HCT116 (cell line): ENCODE results near the gene P2RX3.

Experiments
- JUND ChIP-seq: IDR thresholded peaks from 2 replicates; pipeline ENCODE4 v1.6.1; 2012
- POLR2A ChIP-seq: IDR thresholded peaks from 2 replicates; pipeline ENCODE4 v1.7.0; 2011; ENCODE audit warnings: borderline replicate concordance; ENCODE audit not compliant: insufficient read depth, insufficient read length; ENCODE audit errors: extremely low read depth
- POLR2AphosphoS5 ChIP-seq: IDR thresholded peaks from 2 replicates; pipeline ENCODE4 v1.6.1; 2011; ENCODE audit warnings: mild to moderate bottlenecking, low read depth, low read length, moderate library complexity
- TF ChIP-seq, protein P1 (sequence below), 3 experiments: fragments of 200-600 bp in 1 of 3; sonication (generic) in 1 of 3; IDR thresholded peaks in 2 of 3; conservative IDR thresholded peaks in 1 of 3; 2 replicates each; pipeline ENCODE4 v1.5.1; 2012 to 2017; ENCODE audit warnings: low read depth in 2 of 3, low read length in 2 of 3, antibody characterized with exemption in 1 of 3, borderline replicate concordance in 1 of 3, control low read depth in 1 of 3, mild to moderate bottlenecking in 1 of 3, mixed read lengths in 1 of 3, mixed run types in 1 of 3, moderate library complexity in 1 of 3; ENCODE audit not compliant: insufficient read depth in 1 of 3
- TF ChIP-seq, protein P2 (sequence below): IDR thresholded peaks from 2 replicates; pipeline ENCODE4 v1.6.1; 2011; ENCODE audit warnings: mild to moderate bottlenecking, low read length, moderate library complexity; ENCODE audit not compliant: insufficient replicate concordance; ENCODE audit errors: extremely low read depth

DNA sequence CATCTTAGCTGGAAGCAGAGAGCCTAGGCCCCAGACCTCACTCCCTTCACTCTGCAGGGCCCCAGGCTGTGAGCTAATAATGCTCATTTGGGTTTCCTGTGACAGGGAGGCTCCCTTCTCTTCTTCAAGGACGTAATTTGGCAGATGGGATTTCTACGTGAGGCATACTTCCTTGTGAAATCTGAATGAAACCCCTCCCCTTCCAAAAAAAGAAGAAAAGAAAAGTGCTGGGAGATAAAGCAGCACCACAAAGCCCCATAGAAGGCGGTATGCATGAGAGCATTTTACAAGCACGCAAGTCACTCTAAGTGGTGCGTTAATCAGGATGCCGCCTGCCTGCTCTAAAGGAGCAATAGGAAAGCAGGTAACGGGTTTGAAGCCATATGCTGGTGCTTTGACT lies 5.7 kb downstream of the P2RX3 start:
- TF ChIP-seq, protein P1, sequence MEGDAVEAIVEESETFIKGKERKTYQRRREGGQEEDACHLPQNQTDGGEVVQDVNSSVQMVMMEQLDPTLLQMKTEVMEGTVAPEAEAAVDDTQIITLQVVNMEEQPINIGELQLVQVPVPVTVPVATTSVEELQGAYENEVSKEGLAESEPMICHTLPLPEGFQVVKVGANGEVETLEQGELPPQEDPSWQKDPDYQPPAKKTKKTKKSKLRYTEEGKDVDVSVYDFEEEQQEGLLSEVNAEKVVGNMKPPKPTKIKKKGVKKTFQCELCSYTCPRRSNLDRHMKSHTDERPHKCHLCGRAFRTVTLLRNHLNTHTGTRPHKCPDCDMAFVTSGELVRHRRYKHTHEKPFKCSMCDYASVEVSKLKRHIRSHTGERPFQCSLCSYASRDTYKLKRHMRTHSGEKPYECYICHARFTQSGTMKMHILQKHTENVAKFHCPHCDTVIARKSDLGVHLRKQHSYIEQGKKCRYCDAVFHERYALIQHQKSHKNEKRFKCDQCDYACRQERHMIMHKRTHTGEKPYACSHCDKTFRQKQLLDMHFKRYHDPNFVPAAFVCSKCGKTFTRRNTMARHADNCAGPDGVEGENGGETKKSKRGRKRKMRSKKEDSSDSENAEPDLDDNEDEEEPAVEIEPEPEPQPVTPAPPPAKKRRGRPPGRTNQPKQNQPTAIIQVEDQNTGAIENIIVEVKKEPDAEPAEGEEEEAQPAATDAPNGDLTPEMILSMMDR (IDR thresholded peaks at IDR 0.05 in 2 of 3, conservative IDR thresholded peaks at IDR 0.05 in 1 of 3; ENCODE audit: borderline replicate concordance in 1 of 3, insufficient read depth in 1 of 3, low read depth in 2 of 3, low read length in 2 of 3) = no peak
- TF ChIP-seq POLR2A (no peak), POLR2AphosphoS5 (no peak), JUND (no peak)
- TF ChIP-seq, protein P2, sequence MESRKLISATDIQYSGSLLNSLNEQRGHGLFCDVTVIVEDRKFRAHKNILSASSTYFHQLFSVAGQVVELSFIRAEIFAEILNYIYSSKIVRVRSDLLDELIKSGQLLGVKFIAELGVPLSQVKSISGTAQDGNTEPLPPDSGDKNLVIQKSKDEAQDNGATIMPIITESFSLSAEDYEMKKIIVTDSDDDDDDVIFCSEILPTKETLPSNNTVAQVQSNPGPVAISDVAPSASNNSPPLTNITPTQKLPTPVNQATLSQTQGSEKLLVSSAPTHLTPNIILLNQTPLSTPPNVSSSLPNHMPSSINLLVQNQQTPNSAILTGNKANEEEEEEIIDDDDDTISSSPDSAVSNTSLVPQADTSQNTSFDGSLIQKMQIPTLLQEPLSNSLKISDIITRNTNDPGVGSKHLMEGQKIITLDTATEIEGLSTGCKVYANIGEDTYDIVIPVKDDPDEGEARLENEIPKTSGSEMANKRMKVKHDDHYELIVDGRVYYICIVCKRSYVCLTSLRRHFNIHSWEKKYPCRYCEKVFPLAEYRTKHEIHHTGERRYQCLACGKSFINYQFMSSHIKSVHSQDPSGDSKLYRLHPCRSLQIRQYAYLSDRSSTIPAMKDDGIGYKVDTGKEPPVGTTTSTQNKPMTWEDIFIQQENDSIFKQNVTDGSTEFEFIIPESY = no peak
